NB4 (cell line): ENCODE data around the gene EGLN3.
"Not testable (repeated sequence)": the region's sequence is repeated elsewhere in the genome, so short reads cannot be mapped to it uniquely, and the experiment has no call there.

Experiments used
- CTCF ChIP-seq: IDR thresholded peaks from one replicate; pipeline ENCODE4 v1.5.1; 2012; ENCODE audit warnings: low read depth, low read length
- POLR2A ChIP-seq: IDR thresholded peaks from 2 replicates; pipeline ENCODE4 v1.6.1; 2011; ENCODE audit warnings: mild to moderate bottlenecking; ENCODE audit not compliant: insufficient read length; ENCODE audit errors: extremely low read depth

- TF ChIP-seq CTCF, POLR2A: not testable (repeated sequence)
Observed at GRCh38 chr14:33926967-33927366, 23.9 kb downstream of the EGLN3 start.
